Left ventricle myocardium superior (tissue), 1 donor: ENCODE results near the gene TTYH2. TPM values are rescaled to one million over a fixed set of nuclear protein-coding genes. Genes with fewer than 3 reads are reported as not detected.

Experiments used
- ATAC-seq: fragments of 200-7000 bp; cut with Tn5 transposase; one replicate; pipeline ENCODE4 v1.9.1; 2020; ENCODE audit warnings: mild to moderate bottlenecking, moderate library complexity
- DNase-seq: peaks from one replicate; pipeline ENCODE4 v3.0.0-alpha.2; 2020
- intact Hi-C: fragments of 100-400 bp; cut with micrococcal nuclease; formaldehyde crosslinking; loops from one replicate; pipeline ENCODE4 v1.11.0; 2022
- total RNA-seq: library from RNA; stranded (reverse); fragmentation: NEBNext Ultra II Directional; extraction: Animal tissue kit (Norgen Biotek cat#: 25700); gene quantifications from one replicate; pipeline ENCODE4 v1.2.1, GENCODE V29; 2021
- donor health status: DM: no; HTN: yes; CAD: no; lungs with severe emphysema.

The TTYH2 gene
- total RNA-seq, 1 donor from 2014 or later: 42.6 TPM

- peak; percentile 26 for ATAC-seq
- intact Hi-C loops: no loop called here
- DNase-seq: no peak
Observed at GRCh38 chr17:74190807-74191406, 22.5 kb upstream of the TTYH2 start.

GRCh38 chr17:74192950-74193781 lies 20.2 kb upstream of the TTYH2 start:
- intact Hi-C loops: no loop called here
- DNase-seq: peak; percentile 68
- ATAC-seq: peak; percentile 72

DNA sequence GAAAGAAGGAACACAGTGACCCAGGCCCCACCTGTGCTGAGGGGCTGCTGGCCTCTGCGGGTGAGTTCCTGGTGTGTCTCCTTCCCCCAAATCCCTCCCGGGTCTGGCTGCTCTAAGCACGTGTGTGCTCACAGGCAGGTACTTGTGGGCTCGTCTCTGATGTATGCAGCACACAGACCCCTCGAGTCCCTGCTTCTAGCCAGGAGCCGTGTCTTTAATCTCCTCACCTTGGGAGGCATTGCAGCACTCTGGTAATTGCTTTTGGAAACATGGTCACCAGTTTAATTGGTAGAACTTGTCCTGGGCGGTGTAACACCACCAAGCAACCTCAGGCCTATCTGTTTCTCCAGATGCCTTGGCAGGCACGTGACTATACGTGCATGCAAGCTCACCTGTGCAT lies 18.7 kb upstream of the TTYH2 start:
- ATAC-seq (no peak), DNase-seq (no peak)
- intact Hi-C loops: no loop called here

DNA sequence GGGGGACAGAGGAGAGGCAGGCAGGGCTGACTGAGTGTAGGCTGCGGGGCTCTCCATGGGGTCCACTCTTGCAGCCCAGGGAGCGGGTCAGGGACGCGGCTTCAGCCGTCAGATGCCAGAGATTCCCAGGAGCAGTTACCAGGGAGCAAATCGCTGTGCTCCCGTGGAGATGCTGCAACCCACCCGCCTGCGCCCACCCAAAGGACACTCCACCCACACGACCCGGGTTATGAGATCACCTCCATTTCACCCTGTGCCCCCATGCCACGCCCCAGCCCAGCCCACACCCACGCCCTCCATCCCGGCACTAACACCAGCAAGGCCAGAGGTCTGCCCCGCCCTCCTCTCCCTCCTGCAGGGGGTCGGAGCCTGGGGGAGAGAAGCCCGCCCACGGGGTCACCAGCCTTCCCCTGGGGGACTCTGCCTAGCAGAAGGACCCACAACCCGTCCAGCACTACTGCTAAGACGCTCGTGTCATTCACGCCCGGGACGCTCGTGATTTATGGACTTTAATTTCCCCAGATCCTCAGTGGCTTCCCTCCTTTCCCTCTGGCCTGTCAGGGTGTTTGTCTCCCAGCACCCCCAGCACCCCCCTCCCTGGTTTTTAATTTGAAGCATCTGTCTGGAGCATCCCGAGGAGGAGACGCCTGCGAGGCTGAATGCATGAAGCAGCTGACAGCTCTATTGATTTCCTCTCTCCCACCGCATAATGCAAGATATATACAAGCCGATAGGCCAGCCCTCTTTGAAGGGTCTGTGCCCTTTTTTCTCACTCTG lies 16.6 kb upstream of the TTYH2 start:
- DNase-seq (no peak), ATAC-seq (no peak)
- intact Hi-C loops: no loop called here

DNA sequence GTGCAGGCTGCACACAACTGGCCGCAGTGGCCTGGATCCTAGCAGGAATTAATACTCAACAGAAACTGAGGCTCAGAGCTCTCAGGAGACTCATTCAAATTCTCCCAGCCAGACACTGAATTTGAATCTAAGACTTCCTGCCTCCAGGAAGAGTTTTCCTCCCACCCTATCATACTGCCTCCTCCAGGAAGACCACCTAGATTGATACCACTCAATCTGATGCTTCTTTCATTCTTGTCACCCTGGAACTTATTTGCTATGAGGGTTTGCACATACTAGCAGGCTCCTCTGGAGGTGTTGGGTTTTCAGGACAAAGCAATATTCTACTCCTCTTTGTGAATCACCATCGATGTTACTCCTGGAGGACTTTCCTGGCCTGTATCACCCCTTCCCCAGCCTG lies 15.6 kb upstream of the TTYH2 start:
- DNase-seq: no peak
- intact Hi-C loops: no loop called here
- no peak for ATAC-seq

- intact Hi-C loops: no loop called here
- no peak for DNase-seq
- ATAC-seq: no peak
Observed at GRCh38 chr17:74198694-74199093, 14.7 kb upstream of the TTYH2 start.

GRCh38 chr17:74199306-74200092 lies 13.9 kb upstream of the TTYH2 start:
- ATAC-seq (peak; percentile 53), DNase-seq (peak; percentile 73)
- intact Hi-C loops: no loop called here

- intact Hi-C loops: no loop called here
- ATAC-seq (no peak), DNase-seq (no peak)
Observed at GRCh38 chr17:74200112-74200511, 13.3 kb upstream of the TTYH2 start.

DNA sequence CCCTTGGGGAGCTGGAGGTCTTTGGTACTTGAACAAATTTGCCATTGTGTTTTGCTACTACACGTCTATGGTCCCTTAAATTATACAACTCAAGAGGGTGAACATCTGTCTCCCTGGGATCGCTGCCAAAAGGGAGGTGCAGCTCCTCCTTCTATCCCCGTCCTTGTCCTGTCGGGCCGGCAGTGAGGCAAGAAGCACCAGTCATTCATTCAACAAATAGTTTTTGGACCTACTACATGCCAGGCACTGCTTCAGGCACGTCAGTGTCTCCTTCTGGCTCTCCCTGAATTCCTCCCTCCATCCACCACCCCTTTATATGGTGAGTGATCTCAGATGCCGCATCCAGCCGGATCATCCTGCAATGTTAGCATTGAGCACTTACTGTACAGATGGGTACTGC lies 12.1 kb upstream of the TTYH2 start:
- no peak for ATAC-seq
- intact Hi-C loops: no loop called here
- DNase-seq: no peak

- intact Hi-C loops: no loop called here
- ATAC-seq (no peak), DNase-seq (no peak)
Observed at GRCh38 chr17:74201948-74202347, 11.4 kb upstream of the TTYH2 start.

DNA sequence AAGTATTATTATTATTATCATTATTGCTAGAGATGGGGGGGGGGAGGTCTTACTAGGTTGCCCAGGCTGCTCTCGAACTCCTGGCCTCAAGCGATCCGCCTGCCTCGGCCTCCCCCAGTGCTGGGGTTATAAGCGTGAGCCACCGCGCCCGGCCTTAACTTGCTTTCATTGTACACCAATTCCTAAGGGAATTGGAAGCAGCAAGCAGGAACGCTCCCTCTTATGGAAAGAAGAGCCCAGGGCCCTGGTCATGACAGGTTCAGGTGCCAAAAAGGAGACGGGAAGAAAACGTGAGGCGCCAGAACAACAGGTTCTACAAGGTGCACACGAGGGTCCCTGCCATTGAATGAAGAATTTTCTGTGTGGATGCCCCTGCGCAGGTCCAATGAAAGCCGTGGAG lies 10.4 kb upstream of the TTYH2 start:
- intact Hi-C loops: no loop called here
- ATAC-seq: no peak
- DNase-seq: peak; percentile 43

GRCh38 chr17:74203439-74204240 lies 9.7 kb upstream of the TTYH2 start, which contains the start of gene RPL38:
Gene RPL38, plus strand, starts transcription at chr17:74203678. Its CDS starts 278 bp downstream, at chr17:74203956.
- intact Hi-C loops: no loop called here
- peak; percentile 86 for ATAC-seq
- DNase-seq: peak; percentile 94

DNA sequence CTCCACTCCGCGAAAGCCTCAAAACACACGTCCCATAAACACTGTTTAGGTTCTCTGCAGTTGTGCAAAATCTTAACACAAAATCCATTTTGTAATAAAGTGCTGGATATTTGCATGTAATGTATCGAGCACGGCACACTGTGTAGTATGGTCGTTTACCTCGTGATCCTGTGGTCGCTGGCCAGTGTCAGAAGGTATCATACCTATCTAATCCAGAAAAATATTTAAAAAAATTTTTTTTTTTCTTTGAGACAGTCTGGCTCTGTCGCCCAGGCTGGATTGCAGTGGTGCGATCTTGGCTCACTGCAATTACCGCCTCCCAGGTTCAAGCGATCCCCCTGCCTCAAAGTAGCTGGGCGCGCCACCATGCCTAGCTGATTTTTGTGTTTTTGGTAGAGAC lies 8.9 kb upstream of the TTYH2 start:
- intact Hi-C loops: no loop called here
- ATAC-seq: no peak
- no peak for DNase-seq

- intact Hi-C loops: no loop called here
- ATAC-seq: no peak
- DNase-seq: no peak
Observed at GRCh38 chr17:74205274-74205673, 8.1 kb upstream of the TTYH2 start.

DNA sequence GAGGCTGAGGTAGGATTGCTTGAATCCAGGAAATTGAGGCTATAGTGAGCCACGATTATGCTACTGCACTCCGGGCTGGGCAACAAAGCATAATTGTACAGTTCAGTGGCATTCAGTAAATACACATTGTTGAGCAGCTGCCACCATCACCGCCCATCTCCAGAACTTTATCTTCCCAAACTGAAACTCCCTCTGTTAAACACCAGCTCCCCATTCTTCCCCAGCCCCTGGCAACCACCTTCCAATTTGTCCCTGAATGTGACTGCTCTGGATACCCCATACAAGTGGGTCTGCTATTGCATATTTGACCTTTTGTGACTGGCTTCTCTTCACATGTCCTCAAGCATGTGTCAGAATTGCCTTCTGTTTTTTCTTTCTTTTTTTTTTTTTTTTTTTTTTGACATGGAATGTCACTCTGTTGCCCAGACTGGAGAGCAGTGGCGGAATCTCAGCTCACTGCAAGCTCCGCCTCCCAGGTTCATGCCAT lies 7.0 kb upstream of the TTYH2 start:
- DNase-seq (no peak), ATAC-seq (no peak)
- intact Hi-C loops: no loop called here

DNA sequence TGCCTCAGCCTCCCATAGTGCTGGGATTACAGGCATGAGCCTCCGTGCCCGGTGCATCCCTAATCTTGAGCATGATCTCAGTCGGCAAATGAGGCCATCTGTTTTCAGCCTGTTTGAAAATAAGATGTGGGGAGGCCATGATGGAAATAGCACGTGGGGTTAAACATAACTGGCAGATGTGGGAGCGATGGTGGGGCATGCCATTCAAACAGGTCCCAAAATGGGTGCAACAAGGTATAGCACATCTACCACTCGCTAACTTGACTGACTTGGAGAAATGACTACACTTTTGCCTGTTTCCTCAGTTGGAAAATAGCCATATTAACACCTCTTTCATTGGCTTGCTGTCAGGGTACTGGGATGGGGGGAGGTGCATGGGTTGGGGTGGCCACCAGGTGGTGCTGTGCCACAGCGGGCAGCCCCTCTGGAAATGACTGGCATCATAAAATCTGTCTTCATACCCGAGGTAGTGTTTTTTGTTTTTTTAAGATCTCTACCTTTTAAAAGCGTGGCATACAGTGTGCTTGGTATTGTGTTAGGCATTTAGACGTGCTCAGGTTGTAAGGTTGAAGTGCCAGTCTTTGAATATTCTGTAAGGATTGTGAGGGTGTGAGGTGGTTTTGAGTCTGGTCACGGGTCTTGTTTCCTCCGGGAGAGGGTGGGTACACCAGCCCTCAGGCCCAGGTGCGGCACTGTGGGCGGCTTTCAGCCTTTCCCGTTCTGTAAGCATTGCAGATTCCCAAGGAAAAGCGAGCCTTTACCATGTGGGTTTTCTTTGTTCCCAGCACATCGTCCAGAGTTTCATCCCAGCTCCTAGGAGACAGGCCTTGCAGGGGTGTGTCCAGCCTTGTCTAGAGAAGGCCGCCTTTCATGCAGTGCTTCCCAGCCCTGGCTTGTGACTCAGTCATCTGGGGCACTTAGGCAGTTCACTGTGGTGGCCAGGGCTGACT lies 2.9 kb upstream of the TTYH2 start:
- peak; percentile 19 for ATAC-seq
- intact Hi-C loops: loop anchor here (5.0 kb wide), 1 partner anchor 92 kb away; no protein-coding TSS in a partner anchor
- DNase-seq: peak; percentile 76
